ENCODE results near the gene TINCR.

Gene TINCR

DNA sequence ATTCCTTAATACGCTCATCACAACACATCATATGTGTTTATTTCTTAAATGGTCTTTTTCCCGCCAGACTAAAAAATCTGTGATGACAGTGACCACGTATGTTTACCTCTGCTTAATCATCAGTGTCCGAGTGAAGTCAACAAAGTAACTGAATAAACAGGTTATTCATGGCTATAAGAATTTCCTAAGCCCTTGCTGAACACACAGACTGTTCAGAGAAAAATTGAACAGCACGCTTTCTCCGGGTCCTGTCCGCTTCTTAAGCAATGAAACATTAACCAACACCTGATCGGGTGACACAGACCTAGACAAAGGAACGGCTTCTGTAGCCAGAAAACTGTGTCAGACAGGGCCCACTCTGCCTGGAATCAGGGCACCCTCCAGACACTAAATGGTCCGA, 40.5 kb upstream of the TINCR start:
- TF ChIP-seq TAF1 (IDR thresholded peaks at IDR 0.05; ENCODE audit: borderline replicate concordance, insufficient read depth, low read length) = no peak
- TF ChIP-seq FOXP2 (optimal IDR thresholded peaks at IDR 0.05; ENCODE audit: borderline replicate concordance, extremely low read depth, extremely low read length, insufficient read depth) = no peak
- TF ChIP-seq, protein P1, sequence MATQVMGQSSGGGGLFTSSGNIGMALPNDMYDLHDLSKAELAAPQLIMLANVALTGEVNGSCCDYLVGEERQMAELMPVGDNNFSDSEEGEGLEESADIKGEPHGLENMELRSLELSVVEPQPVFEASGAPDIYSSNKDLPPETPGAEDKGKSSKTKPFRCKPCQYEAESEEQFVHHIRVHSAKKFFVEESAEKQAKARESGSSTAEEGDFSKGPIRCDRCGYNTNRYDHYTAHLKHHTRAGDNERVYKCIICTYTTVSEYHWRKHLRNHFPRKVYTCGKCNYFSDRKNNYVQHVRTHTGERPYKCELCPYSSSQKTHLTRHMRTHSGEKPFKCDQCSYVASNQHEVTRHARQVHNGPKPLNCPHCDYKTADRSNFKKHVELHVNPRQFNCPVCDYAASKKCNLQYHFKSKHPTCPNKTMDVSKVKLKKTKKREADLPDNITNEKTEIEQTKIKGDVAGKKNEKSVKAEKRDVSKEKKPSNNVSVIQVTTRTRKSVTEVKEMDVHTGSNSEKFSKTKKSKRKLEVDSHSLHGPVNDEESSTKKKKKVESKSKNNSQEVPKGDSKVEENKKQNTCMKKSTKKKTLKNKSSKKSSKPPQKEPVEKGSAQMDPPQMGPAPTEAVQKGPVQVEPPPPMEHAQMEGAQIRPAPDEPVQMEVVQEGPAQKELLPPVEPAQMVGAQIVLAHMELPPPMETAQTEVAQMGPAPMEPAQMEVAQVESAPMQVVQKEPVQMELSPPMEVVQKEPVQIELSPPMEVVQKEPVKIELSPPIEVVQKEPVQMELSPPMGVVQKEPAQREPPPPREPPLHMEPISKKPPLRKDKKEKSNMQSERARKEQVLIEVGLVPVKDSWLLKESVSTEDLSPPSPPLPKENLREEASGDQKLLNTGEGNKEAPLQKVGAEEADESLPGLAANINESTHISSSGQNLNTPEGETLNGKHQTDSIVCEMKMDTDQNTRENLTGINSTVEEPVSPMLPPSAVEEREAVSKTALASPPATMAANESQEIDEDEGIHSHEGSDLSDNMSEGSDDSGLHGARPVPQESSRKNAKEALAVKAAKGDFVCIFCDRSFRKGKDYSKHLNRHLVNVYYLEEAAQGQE (IDR thresholded peaks at IDR 0.05; ENCODE audit: insufficient read depth in 1 of 2, low read depth in 2 of 2, low read length in 2 of 2) = no peak
- no peak for TF ChIP-seq SIN3A (IDR thresholded peaks at IDR 0.05; ENCODE audit: borderline replicate concordance, insufficient read depth, low read length)

DNA sequence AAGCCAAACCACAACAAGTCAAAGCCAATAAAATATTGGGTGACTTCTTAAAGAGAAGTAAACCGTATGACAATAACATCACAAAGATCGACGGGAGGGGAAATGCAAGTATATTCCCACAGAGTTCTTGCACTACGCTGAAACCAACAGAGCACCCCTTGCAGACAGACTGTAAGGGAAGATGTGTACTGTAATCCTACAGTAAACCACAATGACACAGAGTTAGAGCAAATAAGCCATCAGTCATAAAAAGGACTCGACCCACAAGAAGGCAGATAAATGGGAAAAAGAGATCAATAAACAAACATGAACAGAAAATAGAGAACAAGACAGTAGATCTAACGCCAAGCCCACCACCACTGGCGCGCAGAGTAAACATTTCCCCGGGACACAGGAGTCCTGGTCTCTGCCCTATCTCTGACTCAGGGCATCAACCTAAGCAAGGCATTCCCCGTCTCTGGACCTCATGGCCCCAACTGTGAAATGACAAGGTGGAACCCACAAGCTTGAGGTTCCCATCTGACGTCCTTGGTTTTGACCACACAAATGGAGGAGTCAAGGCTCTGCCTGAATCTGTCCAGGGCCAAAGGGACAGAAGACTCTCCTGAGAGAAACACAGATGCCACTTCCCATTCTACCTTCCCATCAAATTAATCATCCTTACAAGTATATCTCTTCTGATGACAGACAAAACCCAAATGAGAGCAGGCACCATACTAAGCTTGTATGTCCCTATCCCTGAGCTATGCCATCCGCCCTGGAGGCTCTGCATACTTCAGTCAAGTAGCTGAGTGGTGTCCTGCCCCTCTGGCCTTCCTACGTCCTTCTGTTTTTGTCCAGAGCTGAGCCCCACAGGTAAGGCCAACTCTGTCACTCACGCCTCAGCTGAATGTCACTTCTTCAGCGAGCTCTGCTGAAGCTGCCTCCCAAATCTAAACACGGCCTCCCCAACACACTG, 39.8 kb upstream of the TINCR start:
- no peak for TF ChIP-seq SIN3A (IDR thresholded peaks at IDR 0.05; ENCODE audit: borderline replicate concordance, insufficient read depth, low read length)
- no peak for TF ChIP-seq FOXP2 (optimal IDR thresholded peaks at IDR 0.05; ENCODE audit: borderline replicate concordance, extremely low read depth, extremely low read length, insufficient read depth)
- TF ChIP-seq POLR2AphosphoS5 (IDR thresholded peaks at IDR 0.05; ENCODE audit: low read depth, low read length) = no peak
- TF ChIP-seq TAF1 (IDR thresholded peaks at IDR 0.05; ENCODE audit: borderline replicate concordance, insufficient read depth, low read length) = no peak
- TF ChIP-seq, protein P1 (IDR thresholded peaks at IDR 0.05; ENCODE audit: insufficient read depth in 1 of 2, low read depth in 2 of 2, low read length in 2 of 2) = no peak

DNA sequence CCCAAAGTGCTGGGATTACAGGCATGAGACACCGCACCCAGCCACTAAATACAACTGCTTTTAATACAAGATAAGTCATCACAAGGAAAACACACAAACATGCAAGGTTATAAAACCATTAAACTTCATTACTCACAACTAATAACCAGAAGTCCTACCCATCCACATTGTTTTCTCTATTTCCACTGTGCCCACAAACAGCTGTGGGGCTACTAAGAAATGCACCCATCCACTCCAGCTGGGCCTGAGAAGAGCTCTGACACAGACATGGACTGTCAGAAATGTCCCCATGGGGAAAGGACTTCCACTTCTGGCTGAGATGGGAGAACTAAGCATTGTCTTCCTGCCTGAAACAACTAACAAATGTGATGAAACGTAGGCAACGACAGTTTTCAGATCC, 37.6 kb upstream of the TINCR start:
- TF ChIP-seq, protein P1 (IDR thresholded peaks at IDR 0.05; ENCODE audit: insufficient read depth in 1 of 2, low read depth in 2 of 2, low read length in 2 of 2) = no peak
- TF ChIP-seq SIN3A (IDR thresholded peaks at IDR 0.05; ENCODE audit: borderline replicate concordance, insufficient read depth, low read length) (no peak), TAF1 (IDR thresholded peaks at IDR 0.05; ENCODE audit: borderline replicate concordance, insufficient read depth, low read length) (no peak), POLR2AphosphoS5 (IDR thresholded peaks at IDR 0.05; ENCODE audit: low read depth, low read length) (no peak), FOXP2 (optimal IDR thresholded peaks at IDR 0.05; ENCODE audit: borderline replicate concordance, extremely low read depth, extremely low read length, insufficient read depth) (no peak)

DNA sequence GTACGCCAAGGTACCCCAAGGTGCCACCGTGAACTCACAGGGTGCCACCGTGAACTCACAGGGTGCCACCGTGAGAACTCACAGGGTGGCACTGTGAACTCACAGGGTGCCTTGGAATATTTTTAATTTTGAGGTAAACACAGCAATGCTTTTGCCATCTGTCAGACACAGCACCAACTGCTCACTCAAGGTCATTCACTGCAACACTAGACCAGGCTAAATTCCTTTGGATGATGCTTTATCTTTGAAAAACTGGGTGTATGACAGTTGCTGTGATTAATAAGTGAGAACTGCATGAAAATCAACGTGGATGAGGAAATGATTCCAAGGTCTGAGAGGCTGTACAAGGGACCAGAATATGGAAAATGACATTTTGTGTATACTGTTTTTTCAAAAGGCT, 35.9 kb upstream of the TINCR start:
- TF ChIP-seq, protein P1 (IDR thresholded peaks at IDR 0.05; ENCODE audit: insufficient read depth in 1 of 2, low read depth in 2 of 2, low read length in 2 of 2) = no peak
- TF ChIP-seq FOXP2 (optimal IDR thresholded peaks at IDR 0.05; ENCODE audit: borderline replicate concordance, extremely low read depth, extremely low read length, insufficient read depth) (no peak), TAF1 (IDR thresholded peaks at IDR 0.05; ENCODE audit: borderline replicate concordance, insufficient read depth, low read length) (no peak), SIN3A (IDR thresholded peaks at IDR 0.05; ENCODE audit: borderline replicate concordance, insufficient read depth, low read length) (no peak), POLR2AphosphoS5 (IDR thresholded peaks at IDR 0.05; ENCODE audit: low read depth, low read length) (no peak)
